Fibroblast of gingiva (primary cell): Measurements from ENCODE around the gene HELZ2.
"Not testable (repeated sequence)": the region's sequence is repeated elsewhere in the genome, so short reads cannot be mapped to it uniquely, and the experiment has no call there.

Source experiments
- DNase-seq: peaks from one replicate; pipeline ENCODE4 v3.0.0-alpha.2; 2011; ENCODE audit warnings: low read depth

The HELZ2 gene

DNA sequence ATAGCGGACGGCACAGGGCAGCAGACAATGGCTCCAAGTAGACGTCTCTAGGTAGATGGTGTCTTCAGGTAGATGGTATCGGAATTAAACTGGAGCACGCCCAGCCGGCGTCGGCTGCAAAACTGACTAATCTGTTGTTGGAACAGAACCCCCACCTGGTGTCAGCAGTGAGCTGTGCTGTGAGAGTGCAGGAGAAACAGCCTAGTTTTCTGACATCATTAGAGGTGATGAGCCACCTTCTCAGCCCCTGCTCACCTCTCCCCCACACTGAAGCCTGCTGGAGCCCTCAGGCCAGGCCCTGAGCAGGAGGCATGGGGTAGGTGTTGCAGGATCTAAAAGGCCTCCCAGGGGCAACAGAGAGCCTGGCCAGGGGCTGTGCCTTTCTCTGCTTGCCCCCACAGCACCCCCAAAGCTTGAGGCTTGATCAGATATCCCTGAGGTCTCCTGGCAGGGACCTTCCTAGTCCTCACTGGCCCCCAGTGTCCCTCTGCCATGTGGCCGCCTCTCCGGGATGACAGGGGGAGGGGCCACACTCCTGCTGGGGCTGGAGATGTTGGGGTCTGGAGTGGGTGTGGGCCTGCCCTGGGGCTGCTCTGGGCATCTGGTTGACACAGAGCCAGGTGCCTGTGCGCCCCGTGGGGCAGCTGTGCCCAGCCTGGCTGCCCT, 6.9 kb upstream of the HELZ2 start:
- no peak for DNase-seq

DNA sequence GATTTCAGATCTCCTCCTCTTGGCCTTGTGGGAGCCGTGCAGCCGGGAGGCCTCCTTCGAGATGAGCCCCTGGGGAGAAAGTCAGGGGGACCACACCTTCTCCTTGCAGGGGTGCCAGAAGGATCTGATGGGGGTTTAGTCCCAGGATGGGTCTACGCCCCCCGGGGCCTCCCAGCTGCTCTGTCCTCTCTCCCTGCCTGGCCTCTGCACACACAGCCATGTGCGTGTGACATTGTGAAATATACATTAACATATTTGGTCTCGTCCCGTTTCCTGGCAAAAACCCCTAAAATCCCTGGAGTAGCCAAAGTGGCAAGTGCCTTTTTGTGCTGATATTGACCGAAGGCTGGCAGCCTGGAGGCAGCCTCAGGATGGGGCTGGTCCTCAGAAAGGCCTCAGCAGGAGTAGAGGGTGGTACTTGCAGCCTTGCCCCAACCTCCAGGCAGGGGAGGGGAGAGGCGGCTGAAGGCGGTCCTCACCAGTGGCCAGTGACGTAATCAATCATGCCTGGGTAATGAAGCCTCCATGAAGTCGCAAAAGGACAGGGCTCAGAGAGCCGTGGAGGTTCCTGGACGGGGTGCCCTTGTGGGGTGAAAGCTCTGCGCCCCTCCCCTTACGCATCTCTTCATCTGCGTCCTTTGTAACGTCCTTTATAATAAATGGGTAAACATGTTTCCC, 5.1 kb upstream of the HELZ2 start:
- no peak for DNase-seq

DNA sequence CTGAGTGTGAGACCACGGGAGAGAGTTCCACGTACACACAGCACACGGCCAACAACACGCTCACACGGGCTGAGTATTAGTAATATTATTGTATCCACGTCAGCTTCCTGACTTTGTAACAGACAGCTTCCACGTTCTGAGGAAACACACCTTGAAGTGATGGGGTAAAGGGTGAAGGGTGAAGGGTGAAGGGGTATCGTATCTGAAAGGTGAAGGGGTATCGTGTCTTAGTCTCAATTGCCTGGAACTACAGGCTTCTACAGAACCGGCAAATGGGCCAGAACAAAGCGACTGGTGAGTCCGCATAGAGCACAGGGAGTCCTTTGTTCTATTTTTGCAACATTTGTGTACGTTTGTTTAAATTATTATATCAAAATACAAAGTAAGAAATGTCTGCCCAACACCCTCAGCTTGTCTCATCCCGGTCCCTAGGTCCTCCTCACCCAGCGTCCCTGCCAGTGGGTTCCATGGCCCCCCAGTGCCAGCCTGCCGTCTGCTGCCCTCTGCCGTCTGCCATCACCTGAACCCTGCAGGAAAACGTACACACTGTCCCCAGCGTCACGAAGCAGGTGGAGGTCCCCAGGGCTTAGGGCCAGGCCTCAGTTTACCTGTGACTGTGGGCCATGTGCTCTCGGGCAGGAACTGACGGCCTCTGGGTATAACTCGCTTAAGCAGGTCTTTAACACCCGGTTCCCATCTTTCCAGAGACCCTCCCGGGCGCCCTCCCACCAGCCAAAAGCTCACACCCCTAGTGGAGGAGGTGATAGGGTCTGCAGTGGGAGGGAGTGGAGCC, 4.4 kb upstream of the HELZ2 start:
- no peak for DNase-seq

DNA sequence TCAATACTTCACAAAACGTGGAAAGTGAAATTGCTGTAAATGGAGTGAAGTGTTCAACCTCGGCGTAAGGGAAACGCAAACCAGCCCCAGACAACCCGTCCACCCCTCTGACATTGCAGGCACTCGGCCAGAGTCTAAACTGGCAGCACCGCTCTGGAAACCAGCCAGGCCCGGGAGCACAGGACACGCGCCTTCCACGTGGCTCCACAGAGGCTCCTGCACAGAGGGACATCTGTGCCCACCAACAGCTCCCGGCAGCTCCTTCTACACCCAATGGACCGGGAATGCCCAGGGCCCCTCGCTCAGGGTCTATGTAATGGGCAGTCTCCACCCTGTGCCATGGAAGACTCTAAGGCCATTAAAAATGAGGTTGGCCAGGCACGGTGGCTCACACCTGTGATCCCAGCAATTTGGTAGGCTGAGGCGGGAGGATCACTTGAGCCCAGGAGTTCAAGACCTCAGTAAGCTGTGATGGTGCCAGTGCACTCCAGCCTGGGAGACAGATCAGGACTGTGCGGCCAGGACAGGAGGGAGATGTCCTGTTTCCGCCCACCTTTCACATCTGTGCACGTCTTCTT, 3.4 kb upstream of the HELZ2 start:
- no peak for DNase-seq

DNA sequence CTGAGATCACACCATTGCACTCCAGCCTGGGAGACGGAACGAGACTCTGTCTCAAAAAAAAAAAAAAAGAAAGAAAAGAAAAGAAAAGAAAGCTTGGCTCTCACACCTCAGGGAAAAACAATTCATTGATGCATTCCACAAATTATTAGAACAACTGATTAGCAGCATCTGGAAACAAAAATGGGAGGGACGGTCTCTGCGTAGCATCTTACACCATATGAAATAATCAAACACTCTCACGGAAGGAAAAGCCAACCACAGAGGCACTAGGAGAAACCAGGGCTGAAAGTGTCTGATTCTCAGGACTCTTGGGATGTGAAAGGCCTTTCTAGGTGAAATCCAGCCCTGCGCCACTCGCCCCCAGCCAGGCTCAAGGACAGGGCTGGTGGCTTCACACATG, 2.3 kb upstream of the HELZ2 start:
- DNase-seq = no peak

DNA sequence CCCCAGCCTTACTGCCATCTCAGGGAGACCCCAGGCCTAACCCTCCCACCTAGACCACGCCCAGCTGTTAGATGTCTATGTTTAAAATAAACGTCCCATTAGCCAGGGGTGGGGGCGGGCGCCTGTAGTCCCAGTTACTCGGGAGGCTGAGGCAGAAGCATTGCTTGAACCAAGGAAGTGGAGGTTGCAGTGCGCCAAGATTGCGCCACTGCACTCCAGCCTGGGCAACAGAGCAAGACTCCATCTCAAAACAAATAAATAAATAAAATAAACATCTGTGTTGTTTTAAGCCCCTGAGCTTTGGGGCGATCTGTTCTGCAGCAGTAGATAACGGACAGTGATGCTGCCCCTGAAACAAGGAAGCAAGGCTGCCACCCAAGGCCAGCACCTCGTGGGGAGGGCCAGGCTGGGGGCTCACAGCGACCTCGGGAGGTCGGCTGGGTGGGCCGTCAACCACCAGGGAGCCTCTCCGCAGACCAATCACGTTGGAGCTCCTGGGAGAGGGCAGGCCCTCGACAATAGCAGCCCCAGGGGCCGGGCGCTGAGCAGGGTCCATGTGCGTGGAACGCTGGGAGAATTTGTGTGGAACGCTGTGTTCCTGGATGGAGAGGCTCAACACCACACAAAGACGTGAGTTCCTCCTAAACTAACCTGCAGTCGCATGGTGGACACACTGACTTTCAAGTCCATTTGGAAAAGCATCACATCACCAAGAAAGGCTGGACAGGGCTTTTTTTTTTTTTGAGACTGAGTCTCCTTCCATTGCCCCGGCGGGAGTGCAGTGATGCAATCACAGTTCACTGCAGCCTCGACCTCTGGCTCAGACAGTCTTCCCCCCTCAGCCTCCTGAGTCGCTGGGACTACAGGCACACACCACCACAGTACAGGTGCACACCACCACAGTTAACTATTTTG, 1.0 kb upstream of the HELZ2 start:
- peak; percentile 55 for DNase-seq

DNA sequence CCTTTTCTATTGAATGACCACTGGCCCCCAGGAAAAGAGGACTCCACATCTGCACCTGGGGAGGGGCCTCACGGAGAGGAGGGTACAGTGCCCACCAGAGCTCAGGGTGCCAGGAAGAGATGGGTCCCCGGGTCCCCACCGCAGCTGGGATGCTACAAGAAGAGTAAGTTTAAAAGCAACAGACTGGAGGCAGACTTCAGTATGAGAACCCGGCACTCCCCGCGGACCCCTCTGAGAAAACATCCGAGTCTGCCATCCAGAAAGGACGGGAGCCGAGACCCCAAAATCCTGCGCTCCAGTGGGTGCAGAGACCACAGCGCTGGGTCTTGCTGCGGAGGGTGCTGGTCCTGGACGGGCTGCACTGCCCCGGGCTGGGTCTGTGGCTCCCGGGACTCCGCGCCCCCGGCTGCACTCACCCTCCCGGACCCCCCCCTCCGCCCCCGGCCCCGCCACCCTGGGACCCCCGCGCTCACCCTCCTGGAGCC, 350 bp downstream of the HELZ2 start:
- DNase-seq = no peak

DNA sequence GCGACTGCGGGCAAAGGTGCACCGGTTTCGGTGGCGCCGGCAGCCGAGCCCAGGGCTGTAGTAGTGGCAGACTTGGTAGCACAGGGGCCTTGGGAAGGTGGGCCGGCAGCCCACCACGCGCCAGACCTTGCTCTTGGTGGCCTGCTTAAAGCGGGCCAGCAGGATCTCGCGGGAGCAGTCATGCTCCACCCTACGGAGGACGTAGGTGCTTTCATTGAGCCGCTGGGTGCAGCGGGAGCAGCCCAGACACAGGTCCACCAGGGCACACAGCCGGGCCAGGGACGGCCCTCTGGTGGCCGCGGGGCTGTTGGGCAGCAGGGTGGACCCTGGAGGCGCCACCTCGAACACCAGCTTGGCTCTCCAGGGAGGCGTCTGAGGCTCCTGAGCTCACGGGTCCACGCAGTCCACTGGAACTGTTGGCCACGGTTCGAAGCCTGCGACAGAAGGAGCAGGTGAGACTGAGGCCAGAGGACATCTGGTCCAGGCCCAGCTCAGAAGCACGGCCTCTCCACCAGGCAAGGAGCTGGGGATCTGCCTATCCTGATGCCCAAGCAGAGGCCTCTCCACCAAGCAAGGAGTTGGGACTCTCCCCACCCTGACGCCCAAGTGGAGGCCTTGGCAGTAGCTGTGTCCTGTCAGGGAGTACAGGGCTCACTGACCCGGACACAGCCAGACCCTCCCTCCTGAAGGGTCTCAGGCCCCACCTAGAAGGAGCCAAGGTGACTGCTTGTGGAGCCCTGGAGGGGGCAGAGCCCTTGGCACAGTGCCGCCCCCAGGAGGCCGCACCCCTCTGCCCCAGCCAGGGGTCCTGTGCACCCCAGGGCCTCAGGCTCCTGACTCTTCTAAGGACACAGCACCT, 1.0 kb downstream of the HELZ2 start:
- DNase-seq = no peak

DNA sequence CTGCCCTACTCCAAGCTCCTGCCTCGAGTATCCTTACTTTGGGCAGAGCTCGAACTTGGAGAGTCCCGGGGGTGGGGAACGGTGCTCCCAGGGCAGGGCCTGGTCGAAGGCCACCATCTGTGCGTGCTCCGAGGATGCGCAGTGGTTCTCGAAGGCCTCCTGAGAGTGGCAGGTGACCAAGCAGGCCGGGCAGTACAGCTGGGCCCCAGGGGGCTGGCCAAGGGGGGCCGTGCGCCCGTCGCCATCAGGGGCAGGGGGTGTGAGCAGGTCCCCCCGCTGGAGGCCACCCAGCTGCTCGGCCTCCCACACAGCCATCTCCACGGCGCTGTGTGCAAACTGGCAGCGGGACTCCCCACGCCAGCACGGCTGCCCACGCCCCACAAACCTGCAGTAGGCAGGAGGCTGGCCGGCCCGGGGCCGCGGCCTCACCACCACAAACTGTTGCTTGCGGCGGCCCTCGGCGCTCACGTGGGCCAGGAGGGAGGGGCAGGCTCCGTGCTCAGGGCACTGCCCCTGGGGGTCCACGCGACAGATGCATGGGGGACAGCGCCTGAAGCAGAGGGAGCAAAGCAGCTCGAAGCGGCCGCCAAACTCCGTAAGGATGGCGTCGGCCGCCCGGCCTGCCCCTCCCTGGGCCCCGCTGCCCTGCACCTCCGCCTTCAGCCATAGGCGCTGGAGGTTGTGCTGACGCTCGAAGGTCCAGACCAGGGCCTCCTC, 1.8 kb downstream of the HELZ2 start:
- no peak for DNase-seq

DNA sequence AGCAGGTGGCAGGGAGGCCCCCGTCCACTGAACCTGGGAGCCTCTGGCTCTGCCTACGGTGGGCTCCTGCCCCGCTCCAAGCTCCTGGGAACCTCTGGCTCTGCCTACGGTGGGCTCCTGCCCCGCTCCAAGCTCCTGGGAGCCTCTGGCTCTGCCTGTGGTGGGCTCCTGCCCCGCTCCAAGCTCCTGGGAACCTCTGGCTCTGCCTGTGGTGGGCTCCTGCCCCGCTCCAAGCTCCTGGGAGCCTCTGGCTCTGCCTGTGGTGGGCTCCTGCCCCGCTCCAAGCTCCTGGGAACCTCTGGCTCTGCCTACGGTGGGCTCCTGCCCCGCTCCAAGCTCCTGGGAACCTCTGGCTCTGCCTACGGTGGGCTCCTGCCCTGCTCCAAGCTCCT, 3.0 kb downstream of the HELZ2 start:
- not testable (repeated sequence) for DNase-seq

DNA sequence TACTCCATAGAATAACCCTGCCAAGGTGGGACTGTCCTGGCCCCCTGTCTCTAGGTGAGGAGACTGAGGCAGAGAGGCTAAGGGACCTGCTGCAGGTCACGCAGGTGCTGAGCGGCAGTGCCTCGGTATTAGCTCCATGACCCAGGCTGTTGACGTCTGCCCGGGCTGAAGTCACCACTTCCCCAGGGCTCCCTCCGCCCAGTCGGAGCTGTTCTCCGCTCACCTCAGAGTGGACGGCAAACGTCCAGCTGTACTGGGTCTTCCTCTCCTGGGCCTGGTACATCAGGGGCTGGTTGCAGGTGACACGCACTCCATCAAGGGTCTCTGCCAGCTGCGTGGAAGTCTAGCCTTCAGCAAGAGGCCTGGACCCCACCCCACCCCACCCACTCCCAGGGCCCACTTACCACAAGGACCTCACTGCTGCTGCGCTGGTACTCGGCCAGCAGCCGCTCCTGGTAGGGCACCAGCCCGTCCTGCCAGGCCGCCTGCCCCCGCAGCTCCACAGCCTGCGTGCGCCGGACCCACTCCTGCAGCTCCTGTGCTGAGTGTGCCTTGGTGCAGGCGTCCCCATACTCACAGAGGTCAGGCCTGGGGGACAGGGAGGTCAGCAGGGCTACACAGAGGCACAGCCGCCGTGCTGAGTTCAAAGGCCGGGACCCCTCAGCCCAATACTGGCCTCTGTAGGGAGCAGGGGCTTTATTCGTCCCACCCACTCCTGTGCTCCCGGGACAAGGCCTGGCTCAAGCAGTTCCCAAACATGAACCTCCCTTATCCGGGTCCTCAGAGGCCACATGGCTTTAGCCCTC, 3.6 kb downstream of the HELZ2 start:
- DNase-seq = no peak

DNA sequence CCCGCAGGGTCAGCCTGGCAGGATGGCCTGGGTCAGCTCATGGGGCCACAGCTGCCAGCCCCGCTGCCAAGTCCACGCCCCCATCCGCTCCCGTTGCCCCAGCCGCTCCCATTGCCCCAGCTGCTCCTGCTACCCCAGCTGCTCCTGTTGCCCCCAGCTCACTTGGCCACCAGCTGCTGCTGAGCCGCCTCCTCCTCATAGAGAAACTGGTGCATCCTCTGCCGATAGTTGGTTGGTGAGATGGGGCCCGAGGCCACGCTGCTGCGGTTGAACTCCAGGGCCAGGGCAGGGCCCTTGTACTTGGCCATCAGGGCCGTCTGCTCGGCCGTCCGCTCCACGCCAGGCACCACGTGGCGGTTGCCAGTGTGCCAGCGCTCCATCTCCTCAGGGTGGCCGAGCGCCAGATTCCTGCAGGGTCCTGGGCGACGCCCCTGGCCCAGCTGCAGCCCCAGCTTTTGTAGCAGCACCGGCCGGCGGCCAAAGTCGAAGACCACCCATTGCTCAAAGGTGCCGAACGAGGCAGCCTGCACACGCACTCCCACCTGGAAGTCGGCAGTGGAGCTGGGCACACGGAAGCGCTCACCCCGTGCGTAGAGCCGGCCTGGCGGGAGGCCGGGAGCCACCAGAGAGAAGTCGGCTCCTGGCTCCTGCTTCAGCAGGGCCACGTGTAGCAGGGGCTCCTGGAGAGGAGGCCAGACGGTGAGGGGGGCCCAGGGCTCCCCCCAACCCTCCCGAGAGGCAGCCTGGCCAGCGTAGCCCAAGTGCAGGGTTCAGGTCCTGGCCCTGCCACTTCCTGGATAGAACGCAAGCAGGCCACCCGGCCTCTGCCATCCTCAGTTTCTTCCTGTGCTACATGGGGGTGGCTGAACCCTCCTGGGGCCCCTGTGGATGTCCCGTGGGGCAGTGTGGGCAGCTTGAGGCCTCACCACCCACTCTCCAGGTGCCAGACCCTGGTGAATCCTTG, 4.8 kb downstream of the HELZ2 start:
- DNase-seq = no peak

DNA sequence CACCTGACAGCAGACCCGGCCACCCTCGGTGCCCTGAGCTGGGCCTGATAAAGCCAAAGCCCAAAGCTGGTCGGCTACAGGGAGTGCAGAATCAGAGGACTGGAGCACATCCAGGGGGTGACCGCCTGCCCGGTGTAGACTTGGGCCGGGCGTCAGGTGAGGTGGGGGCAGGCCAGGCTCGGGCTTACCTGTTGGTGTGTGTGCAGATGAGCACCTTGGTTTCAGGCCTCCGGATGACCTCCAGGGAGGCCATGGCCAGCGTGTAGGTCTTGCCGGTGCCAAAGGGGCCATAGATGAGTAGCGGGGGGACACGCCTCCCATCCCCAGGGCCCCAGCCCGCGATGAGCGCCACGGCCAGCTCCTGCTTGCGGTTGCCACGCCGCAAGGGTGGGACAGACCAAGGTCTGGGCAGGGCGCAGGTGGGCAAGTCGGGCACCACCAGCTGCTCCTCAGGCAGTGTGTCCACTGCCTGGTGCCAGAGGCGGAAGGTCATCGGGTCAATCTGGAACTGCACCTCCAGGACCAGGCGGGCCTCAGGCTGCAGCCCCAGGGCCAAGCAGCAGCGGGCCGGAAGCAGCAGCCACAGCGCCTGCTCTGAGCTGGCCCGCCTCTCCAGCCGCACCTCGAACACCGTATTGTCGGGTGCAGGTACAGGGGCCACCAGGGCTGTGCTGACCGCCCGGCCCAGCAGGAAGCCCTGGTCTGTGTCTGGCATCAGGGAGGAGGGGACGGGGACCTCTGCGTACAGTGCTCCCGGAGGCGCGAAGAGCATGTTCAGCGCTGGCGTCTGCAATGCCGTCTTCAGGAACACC, 5.7 kb downstream of the HELZ2 start:
- no peak for DNase-seq

DNA sequence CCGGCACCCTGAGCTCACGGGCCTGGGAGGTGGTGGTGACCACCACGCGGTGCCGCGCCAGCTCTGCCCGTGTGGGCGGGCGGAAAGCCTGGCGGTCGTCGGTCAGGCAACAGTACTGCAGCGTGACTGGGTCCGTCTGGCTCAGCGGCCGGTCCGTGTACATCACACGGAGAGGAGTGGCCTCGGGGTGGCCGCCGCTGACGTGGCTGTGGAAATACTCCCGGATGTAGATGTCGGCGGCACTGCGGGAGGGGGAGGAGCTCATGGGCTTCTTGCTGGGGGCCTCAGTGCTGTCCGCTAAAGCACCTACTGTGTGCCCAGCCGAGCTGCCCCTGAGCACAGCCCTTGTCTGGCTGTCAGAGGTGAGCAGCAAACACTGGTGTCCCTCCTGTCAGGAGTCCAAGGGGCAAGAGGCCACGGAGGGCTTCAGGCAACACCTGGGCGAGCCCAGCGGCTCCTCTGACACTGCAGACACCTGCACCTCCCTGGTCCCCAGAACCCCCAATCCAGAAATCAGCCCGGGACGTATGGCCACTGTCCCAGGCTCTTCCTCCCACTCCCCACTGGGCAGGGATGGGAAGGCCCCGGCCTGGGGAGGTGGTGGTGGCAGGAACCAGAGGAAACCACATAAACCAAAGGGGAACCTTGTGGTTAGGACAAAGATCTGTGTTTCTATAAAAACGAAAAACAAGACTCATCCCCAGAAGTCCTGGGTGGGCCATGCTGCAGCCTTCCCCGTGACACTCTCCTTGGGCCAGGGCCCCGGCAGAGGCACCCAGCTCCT, 6.5 kb downstream of the HELZ2 start:
- no peak for DNase-seq

DNA sequence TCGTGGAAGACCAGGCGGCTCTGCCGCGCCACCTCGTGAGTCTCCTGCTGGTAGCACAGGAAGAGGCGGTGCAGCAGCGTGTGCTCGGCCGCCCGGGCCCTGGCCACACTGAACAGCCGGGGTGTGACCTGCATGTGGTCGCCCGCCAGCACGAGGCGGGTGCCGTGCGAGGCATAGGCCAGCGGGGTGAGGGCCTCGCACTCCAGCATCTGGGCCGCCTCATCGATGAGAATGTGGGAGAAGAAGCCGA, 7.0 kb downstream of the HELZ2 start:
- DNase-seq = no peak

DNA sequence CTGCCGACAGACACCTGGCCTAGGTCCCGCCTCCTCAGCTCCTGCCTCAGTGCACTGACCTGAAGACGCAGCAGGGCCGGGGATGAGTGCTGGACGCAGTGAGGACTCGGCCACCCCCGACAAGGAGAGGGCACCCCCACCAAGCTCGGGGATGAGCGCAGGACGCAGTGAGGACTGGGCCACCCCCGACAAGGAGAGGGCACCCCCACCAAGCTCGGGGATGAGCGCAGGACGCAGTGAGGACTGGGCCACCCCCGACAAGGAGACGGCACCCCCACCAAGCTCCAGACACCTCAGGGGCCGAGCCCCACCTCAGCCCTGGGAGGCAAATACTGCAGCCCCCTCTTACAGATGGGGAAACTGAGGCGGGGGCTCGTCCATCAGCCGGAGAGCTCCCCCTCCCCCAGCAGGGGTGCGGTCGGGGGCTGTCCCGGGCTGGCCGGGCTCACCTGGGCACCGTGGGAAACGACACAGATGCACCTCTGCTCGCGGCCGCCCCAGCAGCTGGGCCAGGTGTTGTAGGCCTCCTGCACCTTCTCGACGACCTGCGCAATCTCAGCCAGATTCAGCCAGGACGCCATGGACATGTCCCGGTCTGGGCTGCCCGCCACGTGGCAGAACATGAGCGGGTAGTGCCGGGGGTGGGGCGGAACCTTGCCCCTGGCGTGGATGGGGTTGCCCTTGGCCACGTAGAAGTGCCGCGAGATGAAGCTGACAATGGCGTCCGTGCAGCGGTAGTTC, 7.5 kb downstream of the HELZ2 start:
- DNase-seq = no peak
